Fibroblast of peridontal ligament (primary cell): ENCODE measurements around the gene INTS14.

Source experiments
- DNase-seq: peaks from one replicate; pipeline ENCODE4 v3.0.0-alpha.2; 2010; ENCODE audit errors: extremely low read depth

The INTS14 gene

GRCh38 chr15:65530318-65531111 lies 80.4 kb downstream of the INTS14 start, which contains the start of gene HACD3:
HACD3 (plus strand) TSS chr15:65530463; CDS start chr15:65530632, 169 bp downstream.
- DNase-seq: peak; percentile 56

- DNase-seq: no peak
These were observed 81.1 kb downstream of the INTS14 start for GRCh38 chr15:65529762-65530317.
